Aorta (tissue), 5 donors: ENCODE data around the gene CIC. TPM values are rescaled to one million over a fixed set of nuclear protein-coding genes. Genes with fewer than 3 reads are reported as not detected.

Source experiments
- ATAC-seq: fragments of 200-7000 bp; cut with Tn5 transposase; one replicate; pipeline ENCODE4 v1.9.1; 2022; ENCODE audit warnings: moderate library complexity; ENCODE audit not compliant: low FRiP score
- DNase-seq, 2 donors: peaks; one replicate each; pipeline ENCODE4 v3.0.0-alpha.2; 2020
- H3K27ac ChIP-seq, 2 donors: one replicate each; pipeline ENCODE4 v1.5.1; 2013; ENCODE audit warnings: low read length in 2 of 2, mild to moderate bottlenecking in 2 of 2, moderate library complexity in 2 of 2, control low read depth in 1 of 2, inconsistent platforms in 1 of 2, low read depth in 1 of 2
- H3K27me3 ChIP-seq, 2 donors: one replicate each; pipeline ENCODE4 v1.6.1; 2013; ENCODE audit warnings: control low read depth in 1 of 2, low read length in 1 of 2, mild to moderate bottlenecking in 1 of 2, moderate library complexity in 1 of 2; ENCODE audit not compliant: insufficient read depth in 2 of 2, control insufficient read depth in 1 of 2
- H3K36me3 ChIP-seq, 2 donors: one replicate each; pipeline ENCODE4 v1.6.1; 2013; ENCODE audit warnings: control low read depth in 1 of 2, low read length in 1 of 2, mild to moderate bottlenecking in 1 of 2; ENCODE audit not compliant: insufficient read depth in 2 of 2, control insufficient read depth in 1 of 2
- H3K4me1 ChIP-seq, 2 donors: one replicate each; pipeline ENCODE4 v1.6.1; 2013; ENCODE audit warnings: low read length in 2 of 2, control low read depth in 1 of 2, mild to moderate bottlenecking in 1 of 2, moderate library complexity in 1 of 2; ENCODE audit not compliant: insufficient read depth in 2 of 2, control insufficient read depth in 1 of 2
- H3K4me3 ChIP-seq, 2 donors: one replicate each; pipeline ENCODE4 v1.5.1; 2013; ENCODE audit warnings: low read length in 2 of 2, control low read depth in 1 of 2, mild to moderate bottlenecking in 1 of 2
- H3K9me3 ChIP-seq: one replicate; pipeline ENCODE4 v1.6.1; 2013; ENCODE audit warnings: mild to moderate bottlenecking, low read length; ENCODE audit not compliant: control insufficient read depth
- WGBS, 2 donors: extraction: QIAGEN DNeasy Blood & Tissue Kit; methylation state at CpG; one replicate each; pipeline ENCODE4 v1.1.7; 2013; 5-methylcytosine and 5-hydroxymethylcytosine counted together
- intact Hi-C, 2 donors: fragments of 100-400 bp; cut with DNase I; formaldehyde crosslinking; loops; one replicate each; pipeline versions ENCODE4 v1.14.2 to v1.15.0; 2022
- polyA plus RNA-seq, 2 donors: library from polyadenylated mRNA; stranded (reverse); fragments of 200-250 nt; gene quantifications; one replicate each; pipeline ENCODE4 v1.2.3, GENCODE V29; 2013
- total RNA-seq, 2 donors: library from RNA; stranded (reverse); fragmentation: NEBNext Ultra II Directional; extraction: Animal tissue kit (Norgen Biotek cat#: 25700); gene quantifications; one replicate each; pipeline ENCODE4 v1.2.1, GENCODE V29; 2021
- donor health status: healthy with polysubstance abuse.
- donor health status: Bipolar disorder and iron deficiency.
- donor health status: DM: no; HTN: no; CAD: no.
- donor health status: DM: no; HTN: no; CAD: no.
- donor health status: DM: yes; HTN: yes; CAD: no.

CIC gene
- total and polyA plus RNA-seq, 4 donors: 14.3 to 104 (median 74.0) TPM

DNA sequence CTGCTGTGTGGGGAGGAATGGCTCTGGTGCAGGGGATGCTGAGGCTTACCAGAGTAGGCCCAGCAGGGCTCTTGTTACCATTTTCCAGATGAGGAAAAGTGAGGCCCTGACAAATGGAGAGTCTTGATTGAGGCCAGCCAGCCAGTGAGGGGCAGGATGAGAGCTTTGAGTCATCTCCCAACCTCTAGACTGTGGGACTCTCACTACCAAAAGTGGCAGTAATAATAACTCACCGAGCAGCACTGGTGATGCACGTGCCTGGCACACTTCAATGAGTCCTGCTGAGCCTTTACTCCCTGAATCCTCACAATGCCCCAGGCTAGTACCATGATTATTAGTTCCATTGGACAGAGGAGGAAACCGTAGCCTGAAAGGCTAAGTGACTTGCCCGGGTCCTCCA, 7.8 kb downstream of the CIC start:
- WGBS, 2 donors: 31 to 37% methylated on average over 4 of the region's 4 CpGs
- H3K27me3 ChIP-seq: no peaks in the 10 kb centered on the region
- H3K4me3 ChIP-seq: no peak overlapping the region
- peaks cover 0 to 7% of the 10 kb centered on the region in 2 donors for H3K36me3 ChIP-seq
- DNase-seq (no peak), ATAC-seq (no peak)
- intact Hi-C loops: loop anchor here in 1 of 2 donors (2.0 kb wide), 1 partner anchor 30 kb away; no protein-coding TSS in a partner anchor
- H3K27ac ChIP-seq: peak overlapping the region in 1 of 2 donors; percentile 25
- H3K9me3 ChIP-seq: no peaks in the 10 kb centered on the region
- H3K4me1 ChIP-seq: no peaks in the 10 kb centered on the region

- peak in 1 of 2 donors; percentile 78 for DNase-seq
- no peaks in the 10 kb centered on the region for H3K4me1 ChIP-seq
- 4 to 8% methylated on average over 10 of the region's 10 CpGs for WGBS, 2 donors
- no peaks in the 10 kb centered on the region for H3K9me3 ChIP-seq
- peak overlapping the region; percentile 23 to 71 for H3K27ac ChIP-seq
- H3K4me3 ChIP-seq: no peak overlapping the region
- H3K27me3 ChIP-seq: no peaks in the 10 kb centered on the region
- peaks cover 0 to 5% of the 10 kb centered on the region in 2 donors for H3K36me3 ChIP-seq
- intact Hi-C loops: loop anchor here (2.0 kb wide), 1 partner anchor 31 kb away; no protein-coding TSS in a partner anchor
- ATAC-seq: no peak
Measured at GRCh38 chr19:42277821-42278451, 8.9 kb downstream of the CIC start.

- WGBS, 2 donors: 39 to 45% methylated on average over 5 of the region's 5 CpGs
- Histone ChIP-seq H3K4me1 (no peaks in the 10 kb centered on the region), H3K4me3 (no peak overlapping the region), H3K9me3 (no peaks in the 10 kb centered on the region), H3K27me3 (no peaks in the 10 kb centered on the region), H3K27ac (peak overlapping the region; percentile 23 to 89), H3K36me3 (peaks cover 0 to 5% of the 10 kb centered on the region in 2 donors)
- intact Hi-C loops: loop anchor here in 1 of 2 donors (2.0 kb wide), 1 partner anchor 32 kb away; no protein-coding TSS in a partner anchor
- DNase-seq (no peak), ATAC-seq (no peak)
Measured at GRCh38 chr19:42278452-42279154, 9.6 kb downstream of the CIC start.

DNA sequence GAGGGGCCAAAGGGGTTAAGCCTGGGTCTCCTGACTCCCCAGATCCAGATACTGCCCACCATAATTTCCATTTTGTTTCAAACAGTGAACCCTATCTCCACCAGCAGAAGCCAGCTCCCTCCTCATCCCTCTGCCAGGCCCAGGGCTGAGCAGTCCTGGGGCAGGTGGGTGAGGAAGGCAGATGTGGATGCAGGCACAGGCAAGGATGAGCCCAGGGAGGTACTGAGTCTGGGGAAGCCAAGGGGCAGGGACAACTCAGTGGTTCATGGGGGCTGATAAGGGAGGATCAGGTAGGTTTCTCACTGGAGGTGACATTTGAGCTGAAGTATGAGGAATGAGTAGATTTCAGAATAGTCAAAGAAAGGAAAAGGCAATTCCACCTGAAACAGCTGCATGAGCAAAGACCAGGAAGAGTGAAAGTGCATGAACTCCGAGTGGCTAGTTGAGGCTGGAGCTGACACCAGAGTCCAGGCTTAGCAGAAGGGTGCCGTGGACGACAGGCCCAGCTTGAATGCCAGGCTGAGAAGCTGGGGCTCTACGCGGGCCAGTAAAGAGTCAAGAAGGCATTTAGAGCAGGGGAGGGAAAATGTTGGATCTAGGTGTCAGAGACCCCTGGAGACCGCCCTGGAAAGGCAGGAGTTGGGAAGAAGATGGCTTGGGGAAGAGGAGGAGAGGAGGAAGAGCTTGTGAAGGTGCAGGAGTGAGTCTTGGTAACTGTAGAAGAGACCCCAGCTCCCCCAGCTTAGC, 10.3 kb downstream of the CIC start:
- no peak for ATAC-seq
- intact Hi-C loops: loop anchor here in 1 of 2 donors (2.0 kb wide), 1 partner anchor 33 kb away; no protein-coding TSS in a partner anchor
- 1 to 3% methylated on average over 6 of the region's 6 CpGs for WGBS, 2 donors
- Histone ChIP-seq H3K36me3 (peaks cover 0 to under 1% of the 10 kb centered on the region in 2 donors), H3K4me3 (peak overlapping the region in 1 of 2 donors; percentile 66), H3K27me3 (no peaks in the 10 kb centered on the region), H3K27ac (peak overlapping the region in 1 of 2 donors; percentile 89), H3K4me1 (no peaks in the 10 kb centered on the region), H3K9me3 (no peaks in the 10 kb centered on the region)
- DNase-seq: no peak

- peak overlapping the region; percentile 44 to 89 for H3K27ac ChIP-seq
- H3K9me3 ChIP-seq: no peaks in the 10 kb centered on the region
- 0% methylated on average over 67 to 89 of the region's 89 CpGs for WGBS, 2 donors
- peak overlapping the region; percentile 59 to 66 for H3K4me3 ChIP-seq
- ATAC-seq: peak; percentile 78
- H3K4me1 ChIP-seq: no peaks in the 10 kb centered on the region
- no peaks in the 10 kb centered on the region for H3K36me3 ChIP-seq
- DNase-seq: peak; percentile 97 to 99
- no peaks in the 10 kb centered on the region for H3K27me3 ChIP-seq
- intact Hi-C loops: loop anchor here in 1 of 2 donors (2.0 kb wide), 1 partner anchor 33 kb away; no protein-coding TSS in a partner anchor
Measured at GRCh38 chr19:42279902-42280814, 11.1 kb downstream of the CIC start.

DNA sequence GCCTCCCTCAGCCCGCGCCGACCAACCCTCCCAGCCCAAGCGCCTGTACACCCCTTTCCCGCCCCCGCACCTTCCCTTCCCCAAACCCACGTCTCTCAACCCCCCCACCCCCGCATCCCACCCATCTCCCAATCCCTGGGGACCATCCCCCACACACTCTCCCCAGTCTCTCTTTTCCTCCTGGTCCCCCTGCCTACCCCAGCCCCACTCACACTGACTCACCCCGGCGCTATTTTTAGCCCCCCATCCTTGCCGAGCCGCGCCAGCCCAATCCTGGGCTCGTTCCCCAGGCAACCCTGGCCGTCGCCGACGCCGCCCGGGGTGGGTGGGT, 11.7 kb downstream of the CIC start:
- H3K4me3 ChIP-seq: peak overlapping the region in 1 of 2 donors; percentile 59
- peaks cover 0 to 3% of the 10 kb centered on the region in 2 donors for H3K4me1 ChIP-seq
- no peaks in the 10 kb centered on the region for H3K9me3 ChIP-seq
- H3K27ac ChIP-seq: peak overlapping the region; percentile 49 to 89
- ATAC-seq: peak; percentile 61
- H3K36me3 ChIP-seq: no peaks in the 10 kb centered on the region
- WGBS, 2 donors: 0% methylated on average over 19 to 20 of the region's 20 CpGs
- intact Hi-C loops: no loop called here
- peak; percentile 86 to 95 for DNase-seq
- H3K27me3 ChIP-seq: no peaks in the 10 kb centered on the region

- no peaks in the 10 kb centered on the region for H3K27me3 ChIP-seq
- WGBS, 2 donors: 2% methylated on average over 20 to 25 of the region's 25 CpGs
- intact Hi-C loops: no loop called here
Measured at GRCh38 chr19:42281146-42281826, 12.2 kb downstream of the CIC start.

More at GRCh38 chr19:42281146-42281826, 12.2 kb downstream of the CIC start:
- Histone ChIP-seq H3K4me3 (no peak overlapping the region), H3K27ac (peak overlapping the region; percentile 49 to 76), H3K4me1 (peaks cover 0 to 3% of the 10 kb centered on the region in 2 donors), H3K9me3 (no peaks in the 10 kb centered on the region), H3K36me3 (no peaks in the 10 kb centered on the region)
- ATAC-seq (peak; percentile 30), DNase-seq (peak; percentile 82 to 90)
